SK-N-SH treated with all-trans-retinoic acid at 6 μM for 48 hours (cell line): Measurements from ENCODE around the gene MAP10.

Experiments
- ATAC-seq: fragments of 200-7000 bp; cut with Tn5 transposase; 3 replicates; pipeline ENCODE4 v1.9.1; 2020; ENCODE audit warnings: mild to moderate bottlenecking, moderate library complexity
- ARNTL ChIP-seq: fragments of 450-650 bp; formaldehyde crosslinking; IDR thresholded peaks from 2 replicates; pipeline ENCODE4 v1.5.0; 2020; ENCODE audit warnings: low read depth, mild to moderate bottlenecking, moderate library complexity, borderline replicate concordance
- BACH2 ChIP-seq: fragments of 250-450 bp; sonication (Bioruptor Pico); IDR thresholded peaks from 2 replicates; pipeline ENCODE4 v1.9.0; 2021; ENCODE audit warnings: mild to moderate bottlenecking, borderline replicate concordance
- CREB5 ChIP-seq: fragments of 250-450 bp; sonication (Bioruptor Pico); IDR thresholded peaks from 2 replicates; pipeline ENCODE4 v1.5.1; 2020; ENCODE audit warnings: low read depth, mild to moderate bottlenecking, moderate library complexity
- CSDC2 ChIP-seq: fragments of 250-450 bp; sonication (Bioruptor Pico); IDR thresholded peaks from 2 replicates; pipeline ENCODE4 v1.5.0; 2020; ENCODE audit warnings: mild to moderate bottlenecking, moderate library complexity
- ESRRG ChIP-seq: fragments of 250-450 bp; sonication (Bioruptor Pico); IDR thresholded peaks from 2 replicates; pipeline ENCODE4 v1.6.1; 2021; ENCODE audit warnings: mild to moderate bottlenecking
- GLIS3 ChIP-seq: fragments of 250-450 bp; sonication (Bioruptor Pico); IDR thresholded peaks from 2 replicates; pipeline ENCODE4 v1.5.0; 2020; ENCODE audit warnings: mild to moderate bottlenecking, moderate library complexity
- ISL1 ChIP-seq: fragments of 250-450 bp; sonication (Bioruptor Pico); IDR thresholded peaks from 2 replicates; pipeline ENCODE4 v2.1.2; 2022; ENCODE audit warnings: mild to moderate bottlenecking, moderate library complexity
- OSR1 ChIP-seq: fragments of 250-450 bp; sonication (Bioruptor Pico); IDR thresholded peaks from 2 replicates; pipeline ENCODE4 v1.8.0; 2022; ENCODE audit warnings: moderate library complexity, mild to moderate bottlenecking, inconsistent platforms
- PATZ1 ChIP-seq: fragments of 250-450 bp; sonication (Bioruptor Pico); IDR thresholded peaks from 2 replicates; pipeline ENCODE4 v1.8.0; 2020; ENCODE audit warnings: mild to moderate bottlenecking, moderate library complexity, borderline replicate concordance
- PPARA ChIP-seq: fragments of 250-450 bp; sonication (Bioruptor Pico); IDR thresholded peaks from 2 replicates; pipeline ENCODE4 v1.5.0; 2020; ENCODE audit warnings: mild to moderate bottlenecking, borderline replicate concordance
- RARB ChIP-seq: fragments of 250-450 bp; sonication (Bioruptor Pico); IDR thresholded peaks from 2 replicates; pipeline ENCODE4 v1.8.0; 2021; ENCODE audit warnings: mild to moderate bottlenecking, moderate library complexity
- SNAI2 ChIP-seq: fragments of 250-450 bp; sonication (Bioruptor Pico); IDR thresholded peaks from 2 replicates; pipeline ENCODE4 v1.5.0; 2020; ENCODE audit warnings: mild to moderate bottlenecking, moderate library complexity
- TCF4 ChIP-seq: fragments of 250-450 bp; sonication (Bioruptor Pico); IDR thresholded peaks from 2 replicates; pipeline ENCODE4 v1.8.0; 2021; ENCODE audit warnings: mild to moderate bottlenecking, moderate library complexity, borderline replicate concordance
- TOX ChIP-seq: fragments of 250-450 bp; sonication (Bioruptor Pico); IDR thresholded peaks from 2 replicates; pipeline ENCODE4 v1.8.0; 2021; ENCODE audit warnings: mild to moderate bottlenecking, moderate library complexity, borderline replicate concordance
- TSHZ2 ChIP-seq: fragments of 250-450 bp; sonication (Bioruptor Pico); IDR thresholded peaks from 2 replicates; pipeline ENCODE4 v1.5.0; 2020; ENCODE audit warnings: mild to moderate bottlenecking, moderate library complexity
- ZC3H10 ChIP-seq: fragments of 250-450 bp; sonication (Bioruptor Pico); IDR thresholded peaks from 2 replicates; pipeline ENCODE4 v1.5.1; 2021; ENCODE audit warnings: mild to moderate bottlenecking, moderate library complexity
- ZFP3 ChIP-seq: fragments of 250-450 bp; sonication (Bioruptor Pico); IDR thresholded peaks from 2 replicates; pipeline ENCODE4 v1.5.0; 2020; ENCODE audit warnings: mild to moderate bottlenecking, moderate library complexity
- ZFP30 ChIP-seq: fragments of 450-650 bp; formaldehyde crosslinking; IDR thresholded peaks from 2 replicates; pipeline ENCODE4 v1.5.0; 2022; ENCODE audit warnings: mild to moderate bottlenecking, moderate library complexity
- ZNF565 ChIP-seq: fragments of 450-650 bp; formaldehyde crosslinking; conservative IDR thresholded peaks from 2 replicates; pipeline ENCODE4 v1.5.0; 2020; ENCODE audit warnings: low read depth, mild to moderate bottlenecking, moderate library complexity
- ZNF70 ChIP-seq: fragments of 450-650 bp; formaldehyde crosslinking; IDR thresholded peaks from 2 replicates; pipeline ENCODE4 v1.5.0; 2020; ENCODE audit warnings: mild to moderate bottlenecking, moderate library complexity
- ZNF8 ChIP-seq: fragments of 450-650 bp; formaldehyde crosslinking; IDR thresholded peaks from 2 replicates; pipeline ENCODE4 v1.5.0; 2020; ENCODE audit warnings: mild to moderate bottlenecking, moderate library complexity

MAP10 gene

GRCh38 chr1:232853994-232854797 lies 49.0 kb downstream of the MAP10 start:
- ATAC-seq: peak; percentile 66
- no peak for TF ChIP-seq BACH2 (CRISPR knock-in tag)
- no peak for TF ChIP-seq ESRRG (CRISPR knock-in tag)
- TF ChIP-seq ZFP30 (CRISPR knock-in tag): no peak
- TF ChIP-seq ZNF565 (CRISPR knock-in tag): no peak
- TF ChIP-seq CREB5: 0 out of 2 replicates have a peak, but pooled peaks have one; percentile 49
- no peak for TF ChIP-seq OSR1
- TF ChIP-seq TOX: no peak
- no peak for TF ChIP-seq ZNF70 (CRISPR knock-in tag)
- TF ChIP-seq PATZ1: peak; percentile 39; the same call in 1 of the 2 replicates
- no peak for TF ChIP-seq RARB
- TF ChIP-seq ZC3H10 (CRISPR knock-in tag): no peak
- peak; percentile 82 for TF ChIP-seq ISL1 (CRISPR knock-in tag)
- TF ChIP-seq GLIS3 (CRISPR knock-in tag): no peak
- TF ChIP-seq CSDC2 (CRISPR knock-in tag): no peak
- no peak for TF ChIP-seq TCF4
- peak; percentile 27; the same call in 1 of the 2 replicates for TF ChIP-seq SNAI2 (CRISPR knock-in tag)
- TF ChIP-seq ZFP3: 0 out of 2 replicates have a peak, but pooled peaks have one; percentile 47
- no peak for TF ChIP-seq ARNTL
- no peak for TF ChIP-seq ZNF8 (CRISPR knock-in tag)

- ATAC-seq: no peak
- no peak for TF ChIP-seq PPARA (CRISPR knock-in tag)
- no peak for TF ChIP-seq ESRRG (CRISPR knock-in tag)
- TF ChIP-seq BACH2 (CRISPR knock-in tag): no peak
- TF ChIP-seq ISL1 (CRISPR knock-in tag): no peak
- no peak for TF ChIP-seq CSDC2 (CRISPR knock-in tag)
- TF ChIP-seq TSHZ2 (CRISPR knock-in tag): no peak
- no peak for TF ChIP-seq TCF4
Observed at GRCh38 chr1:232854798-232855159, 49.6 kb downstream of the MAP10 start.

- no peak for ATAC-seq
Observed at GRCh38 chr1:232856541-232856940, 51.3 kb downstream of the MAP10 start.

More at GRCh38 chr1:232856541-232856940, 51.3 kb downstream of the MAP10 start:
- TF ChIP-seq TOX: no peak
- no peak for TF ChIP-seq PATZ1
- no peak for TF ChIP-seq ZNF8 (CRISPR knock-in tag)
- no peak for TF ChIP-seq GLIS3 (CRISPR knock-in tag)
